Measurements from ENCODE around the gene SLC23A3. TPM values are rescaled to one million over a fixed set of nuclear protein-coding genes. Genes with fewer than 3 reads are reported as not detected.

Gene SLC23A3
- total RNA-seq, 2 donors from 2014 or later, result 0.46 to 1.9 TPM

GRCh38 chr2:219179601-219180465 is 10.0 kb upstream of the SLC23A3 start:
- peaks cover 29% of the 10 kb centered on the region for H3K36me3 Mint-ChIP-seq (ENCODE audit: low read depth)
- H3K27ac Mint-ChIP-seq, result no peak overlapping the region

GRCh38 chr2:219178377-219179175 is 8.7 kb upstream of the SLC23A3 start:
- H3K27ac ChIP-seq (ENCODE audit: low read depth, low read length), result peak overlapping the region; percentile 57
- no peak for DNase-seq
- WGBS, 2 experiments (ENCODE audit: insufficient coverage in 1 of 2, insufficient read length in 1 of 2), result 6 to 7% methylated on average over 11 to 45 of the region's 45 CpGs

More at GRCh38 chr2:219179601-219180465, 10.0 kb upstream of the SLC23A3 start:
- H3K36me3 ChIP-seq (ENCODE audit: control insufficient read depth, insufficient read depth, low read length), result peaks cover 50% of the 10 kb centered on the region
- no peaks in the 10 kb centered on the region for H3K9me3 ChIP-seq (ENCODE audit: control insufficient read depth, low read length)
- Mint-ChIP-seq H3K27me3 (ENCODE audit: insufficient read depth) (no peaks in the 10 kb centered on the region), H3K9me3 (no peaks in the 10 kb centered on the region), H3K4me1 (peaks cover 19% of the 10 kb centered on the region), H3K4me3 (peak overlapping the region; percentile 76)
- no peak for DNase-seq
- no peaks in the 10 kb centered on the region for H3K27me3 ChIP-seq (ENCODE audit: control insufficient read depth, insufficient read depth, low read length, poor library complexity, severe bottlenecking)
- no peak overlapping the region for H3K27ac ChIP-seq (ENCODE audit: low read depth, low read length)
- H3K4me3 ChIP-seq (ENCODE audit: low read length), result peak overlapping the region; percentile 96
- H3K4me1 ChIP-seq (ENCODE audit: control insufficient read depth, insufficient read depth, low read length), result no peaks in the 10 kb centered on the region
- TF ChIP-seq CTCF (conservative IDR thresholded peaks at IDR 0.05), result no peak
- WGBS, 2 experiments (ENCODE audit: insufficient coverage in 1 of 2, insufficient read length in 1 of 2), result 97 to 99% methylated on average over 8 to 9 of the region's 9 CpGs
- H3K9ac ChIP-seq (ENCODE audit: extremely low read depth, low read length, poor library complexity, severe bottlenecking), result no peak overlapping the region

More at GRCh38 chr2:219178377-219179175, 8.7 kb upstream of the SLC23A3 start:
- H3K9ac ChIP-seq (ENCODE audit: extremely low read depth, low read length, poor library complexity, severe bottlenecking), result no peak overlapping the region
- peak overlapping the region; percentile 96 for H3K4me3 ChIP-seq (ENCODE audit: low read length)
- Mint-ChIP-seq H3K4me3 (peak overlapping the region; percentile 76), H3K27me3 (ENCODE audit: insufficient read depth) (no peaks in the 10 kb centered on the region), H3K9me3 (no peaks in the 10 kb centered on the region), H3K36me3 (ENCODE audit: low read depth) (peaks cover 34% of the 10 kb centered on the region), H3K4me1 (peaks cover 19% of the 10 kb centered on the region), H3K27ac (peak overlapping the region; percentile 44)
- peaks cover 56% of the 10 kb centered on the region for H3K36me3 ChIP-seq (ENCODE audit: control insufficient read depth, insufficient read depth, low read length)
- no peaks in the 10 kb centered on the region for H3K9me3 ChIP-seq (ENCODE audit: control insufficient read depth, low read length)
- no peaks in the 10 kb centered on the region for H3K27me3 ChIP-seq (ENCODE audit: control insufficient read depth, insufficient read depth, low read length, poor library complexity, severe bottlenecking)
- TF ChIP-seq CTCF (conservative IDR thresholded peaks at IDR 0.05), result no peak
- no peaks in the 10 kb centered on the region for H3K4me1 ChIP-seq (ENCODE audit: control insufficient read depth, insufficient read depth, low read length)

Measured in endodermal cell (in vitro differentiated cells).